Astrocyte (in vitro differentiated cells and primary cell): ENCODE measurements around the gene PDCD1.

Source experiments
- CTCF ChIP-seq: IDR thresholded peaks from 2 replicates; pipeline ENCODE4 v1.5.1; 2011; ENCODE audit warnings: low read depth, mild to moderate bottlenecking, inconsistent platforms, low read length, moderate library complexity; ENCODE audit not compliant: insufficient read depth
- EZH2 ChIP-seq: IDR thresholded peaks from 2 replicates; pipeline ENCODE4 v1.6.1; 2012; ENCODE audit warnings: mild to moderate bottlenecking, low read length, inconsistent platforms; ENCODE audit not compliant: insufficient read depth

- TF ChIP-seq CTCF (no peak), EZH2 (no peak)
Measured at GRCh38 chr2:241858206-241859016, at the start of gene PDCD1.
